ENCODE data around the gene GLT1D1.
"Not testable (repeated sequence)": the region's sequence is repeated elsewhere in the genome, so short reads cannot be mapped to it uniquely, and the experiment has no call there.

The GLT1D1 gene

GRCh38 chr12:128820723-128821432 is 32.4 kb upstream of the GLT1D1 start:
- no peak for DNase-seq (ENCODE audit: low read depth, low spot score)

- DNase-seq (ENCODE audit: low read depth, low spot score), result no peak
Measured at GRCh38 chr12:128823216-128823915, 29.9 kb upstream of the GLT1D1 start.

- peak; percentile 62 for DNase-seq (ENCODE audit: low read depth, low spot score)
Measured at GRCh38 chr12:128823916-128824839, 29.1 kb upstream of the GLT1D1 start, which contains the start of gene SLC15A4. Gene SLC15A4 (minus strand): TSS chr12:128823958. CDS start chr12:128823943, 15 bp downstream.

GRCh38 chr12:128825835-128826234 is 27.4 kb upstream of the GLT1D1 start:
- DNase-seq (ENCODE audit: low read depth, low spot score), result no peak

GRCh38 chr12:128827724-128828123 is 25.6 kb upstream of the GLT1D1 start:
- no peak for DNase-seq (ENCODE audit: low read depth, low spot score)

GRCh38 chr12:128829861-128830504 is 23.3 kb upstream of the GLT1D1 start:
- DNase-seq (ENCODE audit: low read depth, low spot score), result no peak

- DNase-seq (ENCODE audit: low read depth, low spot score), result no peak
Measured at GRCh38 chr12:128830505-128830893, 22.8 kb upstream of the GLT1D1 start.

- no peak for DNase-seq (ENCODE audit: low read depth, low spot score)
Measured at GRCh38 chr12:128833418-128833817, 19.9 kb upstream of the GLT1D1 start.

GRCh38 chr12:128839885-128840284 is 13.4 kb upstream of the GLT1D1 start:
- not testable (repeated sequence) for DNase-seq (ENCODE audit: low read depth, low spot score)

- DNase-seq (ENCODE audit: low read depth, low spot score), result no peak
Measured at GRCh38 chr12:128840862-128841468, 12.3 kb upstream of the GLT1D1 start.

GRCh38 chr12:128842579-128842978 is 10.7 kb upstream of the GLT1D1 start:
- no peak for DNase-seq (ENCODE audit: low read depth, low spot score)

- DNase-seq (ENCODE audit: low read depth, low spot score), result no peak
Measured at GRCh38 chr12:128843538-128843937, 9.7 kb upstream of the GLT1D1 start.

- no peak for DNase-seq (ENCODE audit: low read depth, low spot score)
Measured at GRCh38 chr12:128844031-128844635, 9.1 kb upstream of the GLT1D1 start.

- not testable (repeated sequence) for DNase-seq (ENCODE audit: low read depth, low spot score)
Measured at GRCh38 chr12:128846671-128847070, 6.6 kb upstream of the GLT1D1 start.

GRCh38 chr12:128848371-128848770 is 4.9 kb upstream of the GLT1D1 start:
- no peak for DNase-seq (ENCODE audit: low read depth, low spot score)

- DNase-seq (ENCODE audit: low read depth, low spot score), result not testable (repeated sequence)
Measured at GRCh38 chr12:128849806-128850205, 3.5 kb upstream of the GLT1D1 start.

- no peak for DNase-seq (ENCODE audit: low read depth, low spot score)
Measured at GRCh38 chr12:128850400-128850799, 2.9 kb upstream of the GLT1D1 start.

- DNase-seq (ENCODE audit: low read depth, low spot score), result not testable (repeated sequence)
Measured at GRCh38 chr12:128851429-128851828, 1.8 kb upstream of the GLT1D1 start.

- DNase-seq (ENCODE audit: low read depth, low spot score), result no peak
Measured at GRCh38 chr12:128852026-128852698, 1.1 kb upstream of the GLT1D1 start.

- no peak for DNase-seq (ENCODE audit: low read depth, low spot score)
Measured at GRCh38 chr12:128853600-128854197, 421 bp downstream of the GLT1D1 start.
